CD4-positive, alpha-beta T cell treated with Interleukin-6 at 100 ng/mL for 8 hours (primary cell): ENCODE measurements around the gene RNF144B.
"Not testable (repeated sequence)": the region's sequence is repeated elsewhere in the genome, so short reads cannot be mapped to it uniquely, and the experiment has no call there.

ENCODE experiments used
- DNase-seq: peaks from one replicate; pipeline ENCODE4 v3.0.0-alpha.2; 2020; ENCODE audit warnings: mixed read lengths, low spot score

RNF144B gene

GRCh38 chr6:18371656-18372055, 15.5 kb upstream of the RNF144B start:
- DNase-seq, result no peak

- DNase-seq, result no peak
These were observed 6.9 kb upstream of the RNF144B start for GRCh38 chr6:18380158-18380836.

GRCh38 chr6:18380851-18381250, 6.3 kb upstream of the RNF144B start:
- DNase-seq, result no peak

DNA sequence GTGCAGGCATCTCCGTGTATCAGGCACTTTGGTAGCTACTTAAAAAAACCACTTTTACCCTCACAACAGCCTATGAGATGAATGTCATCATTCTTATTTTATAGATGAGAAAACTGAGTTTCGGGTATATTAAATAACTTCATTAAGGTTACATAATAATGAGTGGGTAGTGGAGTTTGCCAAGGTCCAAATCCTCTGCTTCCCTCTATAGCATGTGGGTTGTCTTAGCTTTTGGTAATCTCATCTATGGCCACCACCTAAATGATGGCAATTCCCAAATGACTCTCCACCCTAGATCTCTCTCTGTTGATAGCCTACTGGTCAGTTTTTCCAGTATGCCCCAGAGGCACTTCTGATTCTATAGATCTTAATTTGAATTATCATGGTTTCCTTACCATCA, 3.7 kb upstream of the RNF144B start:
- DNase-seq, result no peak

DNA sequence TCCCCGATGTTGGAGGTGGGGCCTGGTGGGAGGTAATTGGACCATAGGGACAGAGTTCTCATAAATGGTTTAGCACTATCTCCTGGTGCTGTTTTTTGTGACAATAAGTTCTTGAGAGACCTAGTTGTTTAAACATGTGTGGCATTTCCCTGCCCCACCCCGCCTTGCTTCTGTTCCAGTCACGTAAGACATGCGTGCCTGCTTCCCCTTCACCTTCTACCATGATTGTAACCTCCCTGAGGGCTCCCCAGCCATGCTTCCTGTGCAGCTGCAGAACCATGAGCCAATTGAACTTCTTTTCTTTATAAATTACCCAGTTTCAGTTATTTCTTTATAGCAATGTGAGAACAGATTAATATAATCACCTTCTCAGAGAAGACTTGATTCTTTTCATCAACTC, 2.5 kb upstream of the RNF144B start:
- DNase-seq, result no peak

- DNase-seq, result no peak
These were observed 713 bp upstream of the RNF144B start for GRCh38 chr6:18386298-18386976.

DNA sequence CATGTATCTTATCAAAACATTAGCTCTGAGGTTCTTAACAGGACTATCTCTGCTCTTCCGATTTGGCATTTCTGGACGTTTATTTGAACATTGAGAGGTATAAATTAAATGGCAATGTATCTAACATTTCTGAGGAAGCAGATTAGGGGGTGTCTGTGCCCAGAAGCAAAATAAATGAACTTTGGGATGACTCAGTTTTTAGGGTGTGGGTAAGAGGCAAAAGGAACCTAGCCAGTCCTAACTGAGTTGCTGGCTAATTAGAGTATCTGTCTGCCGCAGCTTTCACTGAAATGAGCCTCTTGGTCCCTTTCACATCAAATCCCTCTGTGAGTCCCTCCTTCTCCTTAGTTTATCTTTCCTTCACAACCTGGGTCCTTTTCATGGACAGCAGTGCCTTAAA, 1.1 kb downstream of the RNF144B start:
- DNase-seq, result no peak

DNA sequence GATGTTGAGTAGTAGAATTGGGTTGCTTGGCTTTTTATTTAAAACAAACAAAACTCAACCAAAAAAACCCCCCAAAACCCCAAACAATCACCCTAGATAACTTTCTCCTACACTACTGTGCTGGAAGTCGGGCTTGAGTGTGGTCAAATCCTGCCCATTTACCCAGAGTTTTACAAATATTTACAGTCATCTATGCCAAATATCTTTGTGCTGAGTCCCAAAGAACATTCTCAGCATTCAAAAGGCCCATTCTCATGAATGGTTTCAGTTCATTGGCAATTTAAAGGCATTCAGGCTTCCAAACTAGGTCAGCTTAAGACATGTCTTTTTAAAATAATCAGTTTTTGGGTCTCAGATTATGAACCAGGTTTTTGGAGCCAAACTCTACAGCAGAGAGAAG, 1.8 kb downstream of the RNF144B start:
- no peak for DNase-seq

DNA sequence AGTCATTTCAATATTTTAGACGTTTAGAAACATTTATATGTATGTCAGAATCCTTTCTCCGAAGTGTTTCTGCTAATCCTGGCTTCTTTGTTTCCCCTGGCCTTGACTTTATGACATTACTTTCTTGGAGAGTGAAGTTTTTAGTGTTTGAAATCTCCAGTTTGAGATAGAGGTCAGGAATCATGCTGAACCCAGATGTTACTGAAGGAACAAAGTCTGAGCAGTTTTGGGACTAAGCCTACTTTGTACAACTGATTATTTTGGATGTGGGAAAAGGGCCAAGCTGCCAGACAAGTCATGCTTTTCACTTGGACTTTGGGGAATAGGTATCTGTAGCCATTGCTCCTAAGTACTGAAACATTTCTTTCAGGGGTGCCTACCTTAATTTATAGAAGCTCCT, 2.3 kb downstream of the RNF144B start:
- DNase-seq, result no peak

GRCh38 chr6:18390476-18390875, 3.3 kb downstream of the RNF144B start:
- no peak for DNase-seq

GRCh38 chr6:18391023-18391422, 3.9 kb downstream of the RNF144B start:
- DNase-seq, result no peak

GRCh38 chr6:18392346-18392877, 5.3 kb downstream of the RNF144B start:
- DNase-seq, result no peak

- no peak for DNase-seq
These were observed 6.5 kb downstream of the RNF144B start for GRCh38 chr6:18393698-18394097.

- DNase-seq, result no peak
These were observed 8.2 kb downstream of the RNF144B start for GRCh38 chr6:18395177-18395855.

- DNase-seq, result no peak
These were observed 8.7 kb downstream of the RNF144B start for GRCh38 chr6:18395856-18396197.

DNA sequence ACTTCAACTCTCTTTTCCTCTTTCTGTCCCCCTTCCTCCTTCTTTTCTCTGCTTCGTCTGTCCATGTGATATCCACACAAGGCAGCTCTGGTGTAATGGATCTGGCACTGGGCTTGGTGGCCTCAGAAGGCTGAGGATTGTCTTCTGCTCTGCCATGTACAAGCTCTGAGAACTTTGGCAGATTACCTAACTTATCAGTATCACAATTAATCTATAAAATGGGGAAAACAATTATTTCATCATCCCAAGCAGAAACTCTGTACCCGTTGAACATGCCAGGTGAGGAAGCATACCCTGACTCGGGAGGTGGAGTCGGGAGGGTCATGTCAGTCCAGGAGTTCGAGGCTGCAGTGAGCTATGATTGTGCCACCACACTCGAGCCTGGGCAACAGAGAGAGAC, 10.6 kb downstream of the RNF144B start:
- DNase-seq, result no peak

DNA sequence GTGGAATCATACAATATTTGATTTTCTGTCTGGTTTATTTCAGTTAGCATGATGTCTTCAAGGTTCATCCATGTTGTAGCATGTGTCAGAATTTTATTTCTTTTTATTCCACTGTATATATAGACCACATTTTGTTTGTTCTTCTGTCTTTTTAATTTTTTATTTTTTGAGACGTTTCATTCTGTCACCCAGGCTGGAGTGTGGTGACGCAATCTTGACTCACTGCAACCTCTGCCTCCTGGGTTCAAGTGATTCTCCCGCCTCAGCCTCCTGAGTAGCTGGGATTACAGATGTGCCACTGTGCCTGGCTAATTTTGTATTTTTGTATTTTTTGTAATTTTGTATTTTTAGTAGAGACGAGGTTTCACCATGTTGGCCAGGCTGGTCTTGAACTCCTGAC, 11.1 kb downstream of the RNF144B start:
- DNase-seq, result not testable (repeated sequence)

GRCh38 chr6:18400831-18401446, 13.8 kb downstream of the RNF144B start:
- no peak for DNase-seq

DNA sequence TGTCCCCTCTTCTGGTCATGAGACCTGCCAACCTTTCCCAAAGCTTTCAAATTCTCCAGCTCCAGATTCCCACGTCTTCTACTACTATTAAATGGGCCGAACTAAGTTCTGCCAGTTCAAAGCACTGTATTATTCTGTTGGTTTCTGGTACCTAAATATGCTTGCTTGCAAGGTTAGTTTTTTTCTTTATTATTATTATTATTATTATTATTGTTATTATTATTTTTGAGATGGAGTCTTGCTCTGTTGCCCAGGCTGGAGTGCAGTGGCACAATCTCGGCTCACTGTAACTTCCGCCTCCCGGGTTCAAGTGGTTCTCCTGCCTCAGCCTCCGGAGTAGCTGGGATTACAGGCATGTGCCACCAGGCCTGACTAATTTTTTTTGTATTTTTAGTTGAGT, 17.8 kb downstream of the RNF144B start:
- DNase-seq, result not testable (repeated sequence)

- no peak for DNase-seq
These were observed 18.5 kb downstream of the RNF144B start for GRCh38 chr6:18405477-18406293.

DNA sequence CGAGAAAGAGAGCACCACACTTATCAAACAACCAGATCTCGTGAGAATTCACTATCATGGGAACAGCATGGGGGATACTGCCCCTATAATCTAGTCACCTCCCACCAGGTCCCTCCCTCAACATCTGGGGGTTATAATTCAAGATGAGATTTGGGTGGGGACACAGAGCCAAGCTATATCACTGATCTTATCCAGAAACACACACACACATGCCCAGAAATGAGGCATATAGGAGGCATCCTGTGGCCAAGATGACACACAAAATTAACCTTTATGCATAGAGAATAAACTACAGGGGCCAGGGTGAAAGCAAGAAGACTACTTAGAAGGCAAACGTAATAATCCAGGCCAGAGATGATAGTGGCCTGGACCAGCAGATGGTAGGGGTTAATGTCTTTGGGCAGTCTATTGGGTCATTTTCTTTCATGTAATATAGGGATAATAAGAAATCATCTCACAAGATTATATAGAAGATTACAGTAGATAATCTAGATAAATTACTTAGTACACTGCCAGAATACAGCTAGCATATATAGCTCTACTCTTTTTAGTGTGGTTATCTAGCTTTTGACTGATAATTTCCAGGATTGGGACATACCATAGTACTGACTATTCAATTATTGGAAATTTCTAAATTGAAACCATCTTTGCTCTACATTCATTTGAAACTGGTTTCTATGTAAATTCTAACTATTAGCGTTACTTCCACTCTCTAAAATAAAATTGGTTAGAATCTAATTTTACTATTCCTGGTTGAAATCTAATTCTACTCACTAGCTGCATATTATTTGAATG, 20.0 kb downstream of the RNF144B start:
- no peak for DNase-seq
